ENCODE measurements around the gene CYFIP1.

Gene CYFIP1

DNA sequence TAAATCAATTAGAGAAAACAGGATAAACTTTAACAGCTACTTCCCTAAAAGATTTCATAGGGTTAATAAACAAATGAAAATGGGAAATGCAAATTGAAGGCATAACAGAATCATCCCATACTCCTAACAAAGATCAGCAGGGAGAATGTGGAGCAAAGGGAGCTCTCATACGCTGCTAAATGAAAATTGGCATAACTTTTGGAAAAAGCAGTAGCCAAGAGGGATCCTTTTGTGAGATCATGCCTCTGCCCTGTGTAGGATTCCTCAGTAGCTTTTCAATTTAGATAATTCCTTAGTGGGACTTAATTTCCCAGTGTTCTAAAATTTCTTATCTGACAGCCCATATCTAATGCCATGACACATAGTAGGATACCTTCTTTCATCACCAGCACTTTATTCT lies 123.5 kb downstream of the CYFIP1 start:
- TF ChIP-seq MYC (IDR thresholded peaks at IDR 0.05; ENCODE audit: low read depth, low read length) (no peak), POLR2A (IDR thresholded peaks at IDR 0.05; ENCODE audit: extremely low read depth, insufficient read length) (no peak)
- TF ChIP-seq, protein P1, sequence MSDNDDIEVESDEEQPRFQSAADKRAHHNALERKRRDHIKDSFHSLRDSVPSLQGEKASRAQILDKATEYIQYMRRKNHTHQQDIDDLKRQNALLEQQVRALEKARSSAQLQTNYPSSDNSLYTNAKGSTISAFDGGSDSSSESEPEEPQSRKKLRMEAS (IDR thresholded peaks at IDR 0.05; ENCODE audit: low read depth, low read length), result no peak
- TF ChIP-seq, protein P2, sequence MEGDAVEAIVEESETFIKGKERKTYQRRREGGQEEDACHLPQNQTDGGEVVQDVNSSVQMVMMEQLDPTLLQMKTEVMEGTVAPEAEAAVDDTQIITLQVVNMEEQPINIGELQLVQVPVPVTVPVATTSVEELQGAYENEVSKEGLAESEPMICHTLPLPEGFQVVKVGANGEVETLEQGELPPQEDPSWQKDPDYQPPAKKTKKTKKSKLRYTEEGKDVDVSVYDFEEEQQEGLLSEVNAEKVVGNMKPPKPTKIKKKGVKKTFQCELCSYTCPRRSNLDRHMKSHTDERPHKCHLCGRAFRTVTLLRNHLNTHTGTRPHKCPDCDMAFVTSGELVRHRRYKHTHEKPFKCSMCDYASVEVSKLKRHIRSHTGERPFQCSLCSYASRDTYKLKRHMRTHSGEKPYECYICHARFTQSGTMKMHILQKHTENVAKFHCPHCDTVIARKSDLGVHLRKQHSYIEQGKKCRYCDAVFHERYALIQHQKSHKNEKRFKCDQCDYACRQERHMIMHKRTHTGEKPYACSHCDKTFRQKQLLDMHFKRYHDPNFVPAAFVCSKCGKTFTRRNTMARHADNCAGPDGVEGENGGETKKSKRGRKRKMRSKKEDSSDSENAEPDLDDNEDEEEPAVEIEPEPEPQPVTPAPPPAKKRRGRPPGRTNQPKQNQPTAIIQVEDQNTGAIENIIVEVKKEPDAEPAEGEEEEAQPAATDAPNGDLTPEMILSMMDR (IDR thresholded peaks at IDR 0.05; ENCODE audit: low read depth, low read length), result no peak
- no peak overlapping the region for H3K4me3 ChIP-seq (ENCODE audit: low read depth, low read length)
- DNase-seq (ENCODE audit: low read depth), result no peak

DNA sequence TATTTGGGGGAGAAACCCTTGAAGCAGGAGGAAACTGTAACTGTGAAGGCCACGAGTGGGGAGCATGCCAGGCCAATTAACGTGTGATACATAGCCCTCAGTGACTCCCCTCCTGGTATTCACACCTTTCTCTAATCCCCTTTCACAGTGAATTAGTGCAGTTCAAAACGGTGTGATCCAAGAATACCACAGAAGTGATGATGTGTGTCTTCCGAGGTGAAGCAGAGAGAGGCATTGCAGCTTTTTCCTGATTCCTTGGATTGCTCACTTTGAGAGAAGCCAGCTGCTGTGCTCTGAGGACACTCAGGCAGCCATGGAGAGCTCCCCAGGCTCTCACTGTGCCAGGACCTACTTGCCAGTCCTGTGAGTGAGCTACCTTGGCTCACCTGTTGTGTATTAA lies 124.4 kb downstream of the CYFIP1 start:
- TF ChIP-seq POLR2A (IDR thresholded peaks at IDR 0.05; ENCODE audit: extremely low read depth, insufficient read length), result no peak
- TF ChIP-seq MYC (IDR thresholded peaks at IDR 0.05; ENCODE audit: low read depth, low read length), result no peak
- no peak for DNase-seq (ENCODE audit: low read depth)
- H3K4me3 ChIP-seq (ENCODE audit: low read depth, low read length), result no peak overlapping the region

DNA sequence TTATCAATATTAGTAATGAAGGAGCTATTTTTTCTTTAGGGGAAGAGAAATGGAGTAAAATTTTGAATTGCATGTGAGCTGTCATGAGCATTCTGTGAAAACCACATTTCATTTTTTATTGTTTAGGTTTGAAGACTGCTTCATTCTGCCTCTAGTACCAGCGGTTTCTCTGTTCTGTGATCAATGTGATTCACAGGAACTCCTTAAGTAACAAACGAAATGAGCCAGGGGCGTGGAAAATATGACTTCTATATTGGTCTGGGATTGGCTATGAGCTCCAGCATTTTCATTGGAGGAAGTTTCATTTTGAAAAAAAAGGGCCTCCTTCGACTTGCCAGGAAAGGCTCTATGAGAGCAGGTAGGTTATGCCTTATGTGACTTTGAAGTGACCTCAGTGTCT lies 128.7 kb downstream of the CYFIP1 start:
- no peak for DNase-seq (ENCODE audit: low read depth)
- TF ChIP-seq, protein P1 (IDR thresholded peaks at IDR 0.05; ENCODE audit: low read depth, low read length), result no peak
- TF ChIP-seq MYC (IDR thresholded peaks at IDR 0.05; ENCODE audit: low read depth, low read length), result no peak
- TF ChIP-seq POLR2A (IDR thresholded peaks at IDR 0.05; ENCODE audit: extremely low read depth, insufficient read length), result no peak
- TF ChIP-seq, protein P2 (IDR thresholded peaks at IDR 0.05; ENCODE audit: low read depth, low read length), result no peak
- H3K4me3 ChIP-seq (ENCODE audit: low read depth, low read length), result no peak overlapping the region

DNA sequence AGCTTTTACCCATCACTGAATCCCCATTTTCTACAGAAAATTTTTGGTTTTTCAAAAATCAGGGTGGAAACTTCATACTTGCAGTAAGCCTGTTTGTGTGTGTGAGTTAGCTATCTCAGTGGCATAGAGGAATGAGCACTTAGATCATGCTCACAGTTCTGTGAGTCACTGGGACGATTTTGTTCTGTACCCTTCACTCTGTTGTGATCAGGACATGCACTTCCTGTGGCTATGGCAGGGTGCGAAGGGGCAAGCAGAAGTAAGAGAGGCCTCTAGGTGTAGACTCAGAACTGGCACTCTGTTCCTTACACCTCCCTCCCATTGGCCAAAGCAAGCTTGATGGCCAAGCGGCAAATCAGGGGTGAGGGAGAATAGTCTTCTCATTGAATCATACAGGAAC lies 130.1 kb downstream of the CYFIP1 start:
- DNase-seq (ENCODE audit: low read depth), result no peak
- no peak overlapping the region for H3K4me3 ChIP-seq (ENCODE audit: low read depth, low read length)
- TF ChIP-seq, protein P2 (IDR thresholded peaks at IDR 0.05; ENCODE audit: low read depth, low read length), result no peak
- TF ChIP-seq MYC (IDR thresholded peaks at IDR 0.05; ENCODE audit: low read depth, low read length), result no peak
- no peak for TF ChIP-seq POLR2A (IDR thresholded peaks at IDR 0.05; ENCODE audit: extremely low read depth, insufficient read length)
- TF ChIP-seq, protein P1 (IDR thresholded peaks at IDR 0.05; ENCODE audit: low read depth, low read length), result no peak

DNA sequence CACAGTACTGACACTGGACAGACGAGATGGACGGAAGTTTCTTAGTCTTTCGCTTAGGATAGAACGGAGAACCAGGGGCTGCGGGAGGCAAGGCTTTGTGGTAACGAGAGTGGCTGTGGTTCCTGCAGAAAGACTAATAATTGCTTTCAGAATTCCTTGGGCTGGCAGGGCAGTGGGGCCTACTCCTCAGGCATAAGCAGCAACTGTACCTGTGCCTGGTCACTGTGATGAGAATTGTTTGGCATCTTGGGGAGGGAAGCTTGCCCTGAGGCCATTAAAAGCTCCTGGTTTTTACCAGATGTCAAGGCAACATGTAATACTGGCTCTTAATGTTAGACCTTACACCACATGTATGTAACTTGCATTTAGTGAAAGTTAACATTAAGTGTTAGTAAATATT lies 134.1 kb downstream of the CYFIP1 start:
- no peak overlapping the region for H3K4me3 ChIP-seq (ENCODE audit: low read depth, low read length)
- TF ChIP-seq POLR2A (IDR thresholded peaks at IDR 0.05; ENCODE audit: extremely low read depth, insufficient read length) (no peak), MYC (IDR thresholded peaks at IDR 0.05; ENCODE audit: low read depth, low read length) (no peak)
- TF ChIP-seq, protein P1 (IDR thresholded peaks at IDR 0.05; ENCODE audit: low read depth, low read length), result no peak
- TF ChIP-seq, protein P2 (IDR thresholded peaks at IDR 0.05; ENCODE audit: low read depth, low read length), result no peak
- DNase-seq (ENCODE audit: low read depth), result no peak

DNA sequence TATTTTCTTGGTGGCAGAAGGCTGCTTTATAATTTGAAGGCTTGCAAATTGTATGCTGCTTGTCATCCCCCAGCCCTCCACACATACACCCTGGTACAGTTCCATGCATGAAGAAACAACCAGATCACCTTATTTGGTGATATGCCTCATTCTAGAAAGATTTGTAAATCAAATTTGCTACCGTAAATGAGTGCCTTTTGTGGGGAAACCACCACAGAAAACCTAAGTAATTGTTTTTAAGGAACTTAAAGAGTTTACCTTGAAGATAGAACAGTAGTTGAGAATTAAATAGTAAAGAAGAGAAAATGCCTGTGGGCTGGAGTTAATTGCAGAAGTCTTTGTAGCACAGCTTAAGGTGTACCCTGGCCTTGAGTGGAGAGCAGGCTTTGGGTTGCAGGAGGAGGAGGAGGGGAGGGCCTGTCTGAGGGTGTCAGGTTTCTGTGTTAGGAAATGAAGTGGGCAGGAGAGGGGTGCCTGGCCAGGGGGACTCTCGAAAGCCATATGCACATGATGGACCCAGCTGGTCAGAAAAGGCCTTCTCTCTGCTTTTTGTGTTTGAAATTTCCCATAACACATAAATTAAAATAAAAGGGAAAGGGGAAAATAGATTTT lies 134.8 kb downstream of the CYFIP1 start:
- H3K4me3 ChIP-seq (ENCODE audit: low read depth, low read length), result no peak overlapping the region
- DNase-seq (ENCODE audit: low read depth), result no peak
- TF ChIP-seq POLR2A (IDR thresholded peaks at IDR 0.05; ENCODE audit: extremely low read depth, insufficient read length) (no peak), MYC (IDR thresholded peaks at IDR 0.05; ENCODE audit: low read depth, low read length) (no peak)
- TF ChIP-seq, protein P2 (IDR thresholded peaks at IDR 0.05; ENCODE audit: low read depth, low read length), result no peak
- TF ChIP-seq, protein P1 (IDR thresholded peaks at IDR 0.05; ENCODE audit: low read depth, low read length), result no peak

Measured in NB4 (cell line).